Coronary artery (tissue), 2 donors: ENCODE results near the gene SPTBN1.

Source experiments
- DNase-seq: peaks from one replicate; pipeline ENCODE4 v3.0.0-alpha.2; 2017; ENCODE audit warnings: low spot score
- H3K27ac ChIP-seq, 2 donors: fragments of 200-600 bp; sonication (generic); one replicate each; pipeline ENCODE4 v1.5.1; 2016 to 2019
- H3K4me3 ChIP-seq: fragments of 200-600 bp; sonication (generic); 2 replicates; pipeline ENCODE4 v1.5.1; 2016; ENCODE audit warnings: mild to moderate bottlenecking, moderate library complexity
- TF ChIP-seq, protein P1 (sequence below): fragments of 200-600 bp; sonication (generic); IDR thresholded peaks from one replicate; pipeline ENCODE4 v1.5.1; 2019; ENCODE audit warnings: antibody characterized with exemption

Gene SPTBN1

GRCh38 chr2:54587171-54588016 is 131.3 kb downstream of the SPTBN1 start:
- H3K27ac ChIP-seq, result no peak overlapping the region

DNA sequence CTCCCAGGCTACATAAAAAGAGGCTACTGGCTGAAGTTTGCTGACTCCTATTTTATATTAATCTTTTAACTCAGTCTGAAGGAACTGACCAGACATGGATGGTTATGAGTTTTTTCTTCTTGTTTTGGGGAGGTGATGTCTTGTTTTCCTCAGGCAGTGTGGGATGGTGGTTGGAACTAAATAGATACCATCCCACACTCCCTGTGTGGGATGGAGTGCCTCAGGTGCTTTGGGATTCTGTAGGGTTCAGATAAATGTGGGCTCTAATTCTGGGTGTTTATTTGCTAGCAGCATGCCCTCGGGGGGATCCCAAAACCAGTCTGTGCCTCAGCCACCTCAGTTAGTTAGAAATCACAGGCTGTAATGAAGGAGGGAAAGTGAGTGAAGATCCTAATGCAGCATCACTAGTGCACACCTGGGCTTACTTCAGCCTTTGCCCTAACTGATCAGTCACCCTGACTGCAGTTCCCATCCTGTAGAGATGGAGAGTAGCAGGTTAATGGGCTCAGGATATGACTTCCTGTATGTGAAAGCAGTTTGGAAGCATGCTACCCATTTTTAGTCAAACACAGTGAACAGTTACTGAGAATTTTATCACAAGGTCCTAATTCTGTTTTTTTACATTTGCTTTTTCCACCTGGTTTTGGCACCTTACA is 132.2 kb downstream of the SPTBN1 start:
- TF ChIP-seq, protein P1, sequence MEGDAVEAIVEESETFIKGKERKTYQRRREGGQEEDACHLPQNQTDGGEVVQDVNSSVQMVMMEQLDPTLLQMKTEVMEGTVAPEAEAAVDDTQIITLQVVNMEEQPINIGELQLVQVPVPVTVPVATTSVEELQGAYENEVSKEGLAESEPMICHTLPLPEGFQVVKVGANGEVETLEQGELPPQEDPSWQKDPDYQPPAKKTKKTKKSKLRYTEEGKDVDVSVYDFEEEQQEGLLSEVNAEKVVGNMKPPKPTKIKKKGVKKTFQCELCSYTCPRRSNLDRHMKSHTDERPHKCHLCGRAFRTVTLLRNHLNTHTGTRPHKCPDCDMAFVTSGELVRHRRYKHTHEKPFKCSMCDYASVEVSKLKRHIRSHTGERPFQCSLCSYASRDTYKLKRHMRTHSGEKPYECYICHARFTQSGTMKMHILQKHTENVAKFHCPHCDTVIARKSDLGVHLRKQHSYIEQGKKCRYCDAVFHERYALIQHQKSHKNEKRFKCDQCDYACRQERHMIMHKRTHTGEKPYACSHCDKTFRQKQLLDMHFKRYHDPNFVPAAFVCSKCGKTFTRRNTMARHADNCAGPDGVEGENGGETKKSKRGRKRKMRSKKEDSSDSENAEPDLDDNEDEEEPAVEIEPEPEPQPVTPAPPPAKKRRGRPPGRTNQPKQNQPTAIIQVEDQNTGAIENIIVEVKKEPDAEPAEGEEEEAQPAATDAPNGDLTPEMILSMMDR, result no peak
- Histone ChIP-seq H3K4me3 (no peak overlapping the region), H3K27ac (peak overlapping the region in 1 of 2 donors; percentile 29)
- no peak for DNase-seq

More at GRCh38 chr2:54587171-54588016, 131.3 kb downstream of the SPTBN1 start:
- H3K4me3 ChIP-seq, result no peak overlapping the region
- TF ChIP-seq, protein P1, result no peak
- no peak for DNase-seq

- DNase-seq, result no peak
- TF ChIP-seq, protein P1, result no peak
- Histone ChIP-seq H3K4me3 (no peak overlapping the region), H3K27ac (no peak overlapping the region)
Measured at GRCh38 chr2:54589038-54589339, 132.9 kb downstream of the SPTBN1 start.

DNA sequence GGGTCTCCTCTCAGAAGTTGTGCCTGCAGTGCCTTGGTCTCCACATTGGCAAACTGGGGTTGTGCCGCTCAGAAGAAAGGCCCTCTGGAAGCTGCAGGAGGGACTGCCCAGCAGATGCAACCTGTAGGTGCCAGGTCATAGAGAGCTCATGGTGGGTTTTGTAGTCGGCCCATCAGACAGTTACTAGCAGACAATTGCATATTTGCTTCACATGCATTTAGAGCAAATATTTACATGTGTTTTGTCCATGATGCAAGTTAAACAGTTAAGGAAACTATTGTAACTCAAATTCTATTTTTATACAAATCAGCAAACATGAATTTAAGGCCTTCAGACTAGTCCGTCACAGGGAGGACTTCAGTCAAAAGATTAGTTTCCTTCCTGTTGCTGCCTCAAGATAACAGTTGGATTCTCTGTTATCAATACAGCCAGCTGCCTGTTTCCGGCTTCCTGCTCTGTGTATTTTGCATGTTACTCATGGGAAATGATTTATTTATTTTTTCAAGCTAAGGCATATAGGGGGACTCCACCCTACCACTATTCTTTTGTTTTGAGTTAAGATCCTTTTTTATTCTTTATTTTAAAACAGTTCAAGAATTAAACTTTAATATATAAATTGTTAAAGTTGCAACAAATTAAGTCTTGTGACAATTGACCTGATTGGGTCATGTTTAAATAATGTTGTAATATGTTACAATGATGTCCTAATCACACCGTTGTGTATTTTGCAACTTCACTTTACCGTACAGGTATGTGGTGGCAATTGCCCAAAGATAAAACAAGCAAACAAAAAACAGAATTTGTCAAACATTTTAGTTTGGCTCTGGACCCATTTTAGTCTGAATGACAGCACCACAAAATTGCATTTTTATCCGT is 133.5 kb downstream of the SPTBN1 start:
- TF ChIP-seq, protein P1, result no peak
- H3K4me3 ChIP-seq, result no peak overlapping the region
- no peak for DNase-seq
- peak overlapping the region in 1 of 2 donors; percentile 17 for H3K27ac ChIP-seq

DNA sequence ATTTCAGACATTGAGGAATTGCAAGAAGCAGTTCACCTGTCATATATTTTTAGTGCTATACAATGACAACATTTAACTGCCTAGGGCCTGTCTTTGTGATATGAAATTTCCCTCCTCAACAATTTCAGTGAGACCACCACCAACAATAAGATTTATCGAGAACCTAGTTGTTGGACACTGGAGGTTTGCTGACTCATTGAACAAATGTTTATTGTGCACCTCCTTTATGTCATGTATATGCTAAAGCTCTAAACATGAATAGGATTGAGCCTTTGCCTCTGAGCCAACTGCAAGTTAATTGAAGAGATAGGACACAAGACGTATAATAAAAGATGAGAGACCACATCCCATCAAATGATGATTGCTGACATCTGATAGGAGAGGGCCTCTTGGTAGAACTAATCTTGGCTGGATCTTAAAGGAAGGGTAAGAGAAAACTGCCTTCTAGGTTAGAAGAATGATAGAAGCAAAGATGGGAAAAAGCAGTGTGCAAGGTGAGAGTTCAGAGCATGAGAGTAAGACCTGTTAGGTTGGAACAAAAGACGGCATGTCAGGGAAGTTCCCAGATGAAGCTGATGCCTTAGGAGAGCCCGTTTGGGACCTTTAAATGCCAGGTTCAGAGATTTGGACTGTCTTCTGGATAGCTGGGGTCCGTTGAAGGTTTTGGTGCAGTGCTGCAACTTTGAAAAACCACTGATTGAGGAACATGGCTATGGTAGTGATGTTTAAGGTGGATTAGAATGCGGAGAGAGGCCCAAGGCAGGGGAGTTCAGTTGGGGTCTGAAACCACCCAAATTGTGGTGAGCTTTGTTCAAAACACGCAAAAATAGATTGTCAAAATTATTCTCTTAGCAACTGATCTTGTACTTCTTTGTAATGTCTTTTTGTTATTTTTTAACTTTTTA is 134.3 kb downstream of the SPTBN1 start:
- TF ChIP-seq, protein P1, result no peak
- H3K27ac ChIP-seq, result peak overlapping the region in 1 of 2 donors; percentile 17
- H3K4me3 ChIP-seq, result no peak overlapping the region
- DNase-seq, result no peak

DNA sequence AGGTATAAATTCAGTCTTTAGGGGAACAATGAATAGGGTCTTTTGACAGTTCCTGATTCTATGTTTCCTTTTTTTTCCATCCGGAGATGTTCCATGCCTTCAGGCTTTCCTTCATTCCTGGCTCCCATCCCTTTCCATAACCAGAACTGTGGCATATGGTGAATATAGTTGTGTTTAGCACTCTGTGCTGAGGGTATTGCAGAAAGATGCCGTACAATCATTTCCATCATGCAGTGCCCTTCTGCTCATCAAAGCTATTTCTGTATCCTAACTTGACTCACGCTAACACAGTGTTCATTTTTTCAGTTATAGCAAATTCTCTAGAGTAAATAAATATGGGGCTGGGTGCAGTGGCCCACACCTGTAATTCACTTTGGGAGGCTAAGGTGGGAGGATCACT is 135.4 kb downstream of the SPTBN1 start:
- H3K4me3 ChIP-seq, result no peak overlapping the region
- H3K27ac ChIP-seq, result no peak overlapping the region
- TF ChIP-seq, protein P1, result no peak
- no peak for DNase-seq
